Stimulated activated naive CD8-positive, alpha-beta T cell treated with anti-CD3 and anti-CD28 coated beads, Interleukin-15, Interleukin-2, amounts not matched to agents 100 U/mL and 50 U/mL, for 24 hours (primary cell): ENCODE results near the gene PLXNA3.

Source experiments
- ATAC-seq: fragments of 150-1000 bp; cut with Tn5 transposase; one replicate; pipeline ENCODE4 v1.10.0; 2021
- DNase-seq: peaks from one replicate; pipeline ENCODE4 v3.0.0; 2021

Gene PLXNA3

DNA sequence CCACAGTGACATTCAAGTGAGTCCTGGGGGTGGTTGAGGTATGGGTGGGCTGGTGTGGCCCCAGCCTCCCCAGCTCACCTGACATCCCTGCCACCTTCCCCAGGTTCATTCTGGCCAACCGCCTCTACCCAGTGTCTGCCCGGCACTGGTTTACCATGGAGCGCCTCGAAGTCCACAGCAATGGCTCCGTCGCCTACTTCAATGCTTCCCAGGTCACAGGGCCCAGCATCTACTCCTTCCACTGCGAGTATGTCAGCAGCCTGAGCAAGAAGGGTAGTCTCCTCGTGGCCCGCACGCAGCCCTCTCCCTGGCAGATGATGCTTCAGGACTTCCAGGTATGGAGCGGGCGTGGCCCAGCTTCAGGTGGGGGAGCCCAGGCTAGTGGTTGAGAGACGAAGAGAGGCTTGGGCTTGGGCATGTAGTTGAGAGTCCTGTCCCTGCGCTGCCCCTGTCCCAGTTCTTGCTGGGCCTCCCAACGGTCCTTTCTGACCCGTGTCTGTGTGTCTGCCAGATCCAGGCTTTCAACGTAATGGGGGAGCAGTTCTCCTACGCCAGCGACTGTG, 22.8 kb upstream of the PLXNA3 start:
- ATAC-seq (no peak), DNase-seq (no peak)

- peak; percentile 58 for ATAC-seq
- peak; percentile 51 for DNase-seq
Observed at GRCh38 chrX:154436374-154436982, 21.6 kb upstream of the PLXNA3 start.

DNA sequence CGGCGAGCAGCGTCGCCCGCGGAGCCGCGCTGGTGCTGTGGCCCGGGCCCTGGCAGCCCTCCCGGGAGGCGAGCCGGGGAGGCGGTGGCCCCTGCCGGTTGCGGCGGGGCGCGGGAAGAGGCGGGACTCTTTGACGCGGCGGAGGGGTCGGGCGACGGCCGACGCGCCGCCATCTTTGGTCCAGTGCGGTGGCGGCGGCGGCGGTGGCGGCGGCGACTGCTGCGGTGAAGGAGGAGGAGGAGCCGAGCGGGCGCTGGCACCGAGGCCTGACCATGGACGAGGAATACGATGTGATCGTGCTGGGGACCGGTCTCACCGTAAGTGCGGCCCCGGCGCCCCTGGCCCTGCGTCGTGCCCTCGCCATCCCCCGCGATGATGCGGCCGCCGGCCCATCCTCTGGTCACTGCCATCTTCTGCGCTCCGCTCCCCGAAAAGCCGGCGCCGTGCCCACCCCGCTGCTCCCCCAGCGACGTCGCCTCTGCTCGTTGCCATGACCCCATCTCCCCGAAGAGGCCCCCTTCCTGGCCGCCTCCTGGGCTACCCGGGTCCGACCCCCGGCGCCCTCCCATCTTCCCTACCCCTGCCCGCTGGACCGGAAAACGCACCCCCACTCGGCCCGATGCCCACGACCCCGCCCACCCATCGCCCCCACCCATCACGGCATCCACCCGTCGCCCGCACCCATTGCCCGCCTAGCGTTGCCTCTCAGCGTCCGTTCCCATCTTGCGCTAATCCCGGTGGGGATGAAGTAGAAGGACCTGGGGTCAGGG, 20.9 kb upstream of the PLXNA3 start, which contains the start of gene GDI1:
GDI1 (plus strand) TSS at position 172 of the 770 bp plus-strand sequence; CDS start at position 273, 101 bp downstream.
- ATAC-seq = peak; percentile 39
- DNase-seq = peak; percentile 64

DNA sequence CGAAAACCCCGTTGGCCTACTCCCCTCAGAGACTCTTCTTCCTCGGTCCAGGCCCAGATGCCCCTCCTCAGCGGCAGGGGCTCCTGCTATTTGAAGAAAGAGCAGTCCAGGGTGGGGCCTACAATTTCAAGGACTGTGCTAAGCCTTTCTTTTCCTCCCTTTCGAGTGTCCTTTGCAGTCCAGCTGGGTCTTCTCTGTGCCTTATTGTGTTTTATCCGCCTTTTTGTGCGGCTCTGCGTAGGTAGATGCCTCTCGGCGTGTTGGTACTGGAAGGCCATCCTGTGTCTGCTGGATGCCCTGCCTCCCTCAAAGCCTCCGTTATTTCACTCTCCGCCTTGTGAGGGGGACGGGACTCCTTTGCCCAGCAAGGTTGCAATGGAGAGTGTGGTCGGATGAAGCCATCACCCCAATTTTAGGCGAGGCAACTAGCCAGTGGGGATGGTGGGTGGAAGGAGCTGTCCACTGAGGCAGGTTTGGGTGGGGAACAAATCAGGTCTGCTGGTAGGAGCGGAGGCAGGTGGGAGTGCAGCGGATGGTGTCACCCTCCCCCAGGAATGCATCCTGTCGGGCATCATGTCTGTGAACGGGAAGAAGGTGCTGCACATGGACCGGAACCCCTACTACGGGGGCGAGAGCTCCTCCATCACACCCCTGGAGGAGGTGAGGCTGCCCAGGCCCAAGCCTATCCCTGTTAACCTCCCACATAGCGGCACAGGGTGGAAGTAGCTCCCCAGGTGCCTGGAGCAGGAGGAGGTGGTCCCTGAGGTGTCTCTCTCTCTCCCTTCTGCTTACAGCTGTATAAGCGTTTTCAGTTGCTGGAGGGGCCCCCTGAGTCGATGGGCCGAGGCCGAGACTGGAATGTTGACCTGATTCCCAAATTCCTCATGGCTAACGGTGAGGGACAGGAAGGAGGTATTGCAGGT, 19.8 kb upstream of the PLXNA3 start:
- ATAC-seq = no peak
- no peak for DNase-seq

DNA sequence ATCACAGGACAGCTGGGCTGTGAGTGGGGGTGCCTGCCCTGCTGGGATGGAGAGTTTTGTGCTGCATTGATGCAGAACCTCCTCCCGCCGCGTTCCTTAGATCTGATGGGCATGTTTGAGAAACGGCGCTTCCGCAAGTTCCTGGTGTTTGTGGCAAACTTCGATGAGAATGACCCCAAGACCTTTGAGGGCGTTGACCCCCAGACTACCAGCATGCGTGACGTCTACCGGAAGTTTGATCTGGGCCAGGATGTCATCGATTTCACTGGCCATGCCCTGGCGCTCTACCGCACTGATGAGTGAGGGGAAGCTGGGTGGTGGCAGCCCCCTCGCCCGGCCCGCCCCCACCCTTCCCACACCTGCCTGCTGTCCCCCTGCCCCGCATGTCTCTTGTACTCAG, 18.2 kb upstream of the PLXNA3 start:
- DNase-seq (no peak), ATAC-seq (no peak)

DNA sequence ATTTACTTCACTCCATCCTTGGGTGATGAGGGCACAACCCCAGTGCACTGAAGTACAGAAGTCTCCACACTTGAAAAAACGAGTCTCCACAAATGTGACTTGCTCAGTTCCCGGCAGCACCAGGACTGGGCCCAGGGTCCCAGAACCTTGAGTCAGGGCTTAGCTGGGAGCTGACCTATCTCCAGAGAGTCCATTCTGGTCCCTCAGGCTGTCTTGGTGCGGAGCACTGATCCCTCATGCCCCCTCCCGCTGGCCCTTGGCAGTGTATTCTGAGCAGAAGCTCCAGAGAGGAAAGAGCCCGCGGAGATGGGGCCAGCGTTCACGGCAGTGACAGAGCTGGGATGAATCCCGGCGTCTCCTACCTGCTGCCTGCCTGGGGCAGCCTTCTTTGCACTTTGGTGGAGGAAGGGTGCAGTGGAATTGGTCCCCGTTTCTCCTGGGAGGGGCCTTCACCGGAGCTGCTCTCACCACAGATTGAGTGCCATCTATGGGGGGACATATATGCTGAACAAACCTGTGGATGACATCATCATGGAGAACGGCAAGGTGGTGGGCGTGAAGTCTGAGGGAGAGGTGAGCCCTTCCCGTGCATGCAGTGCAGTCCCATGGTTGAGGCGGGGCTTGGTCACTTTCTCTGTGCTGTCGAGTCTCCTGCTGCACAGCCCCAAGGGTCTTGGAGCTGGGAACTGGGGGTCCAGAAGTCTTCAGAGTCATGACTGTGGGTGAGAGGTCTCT, 17.3 kb upstream of the PLXNA3 start:
- ATAC-seq (no peak), DNase-seq (no peak)

DNA sequence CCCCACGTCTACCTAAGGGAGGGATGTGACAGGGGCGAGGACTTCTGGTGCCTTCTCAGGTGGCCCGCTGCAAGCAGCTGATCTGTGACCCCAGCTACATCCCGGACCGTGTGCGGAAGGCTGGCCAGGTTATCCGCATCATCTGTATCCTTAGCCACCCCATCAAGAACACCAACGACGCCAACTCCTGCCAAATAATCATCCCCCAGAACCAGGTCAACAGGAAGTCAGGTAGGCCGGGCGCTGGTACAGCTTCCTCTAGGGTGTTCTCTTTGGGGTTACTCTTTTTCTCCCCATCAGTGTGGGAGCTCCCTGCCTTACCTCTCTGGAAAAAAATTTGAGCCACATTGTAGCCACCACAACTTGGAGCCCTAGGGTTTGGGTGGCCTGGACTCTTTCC, 16.5 kb upstream of the PLXNA3 start:
- ATAC-seq = no peak
- no peak for DNase-seq

- no peak for DNase-seq
- no peak for ATAC-seq
Observed at GRCh38 chrX:154441984-154442707, 15.9 kb upstream of the PLXNA3 start.

GRCh38 chrX:154443479-154443910, 14.6 kb upstream of the PLXNA3 start:
- no peak for DNase-seq
- no peak for ATAC-seq

GRCh38 chrX:154443992-154444754, 13.9 kb upstream of the PLXNA3 start, which contains the start of gene FAM50A:
TSS of gene FAM50A (plus strand) at chrX:154444141. CDS start at chrX:154444236, 95 bp downstream.
- ATAC-seq = peak; percentile 80
- peak; percentile 81 for DNase-seq

DNA sequence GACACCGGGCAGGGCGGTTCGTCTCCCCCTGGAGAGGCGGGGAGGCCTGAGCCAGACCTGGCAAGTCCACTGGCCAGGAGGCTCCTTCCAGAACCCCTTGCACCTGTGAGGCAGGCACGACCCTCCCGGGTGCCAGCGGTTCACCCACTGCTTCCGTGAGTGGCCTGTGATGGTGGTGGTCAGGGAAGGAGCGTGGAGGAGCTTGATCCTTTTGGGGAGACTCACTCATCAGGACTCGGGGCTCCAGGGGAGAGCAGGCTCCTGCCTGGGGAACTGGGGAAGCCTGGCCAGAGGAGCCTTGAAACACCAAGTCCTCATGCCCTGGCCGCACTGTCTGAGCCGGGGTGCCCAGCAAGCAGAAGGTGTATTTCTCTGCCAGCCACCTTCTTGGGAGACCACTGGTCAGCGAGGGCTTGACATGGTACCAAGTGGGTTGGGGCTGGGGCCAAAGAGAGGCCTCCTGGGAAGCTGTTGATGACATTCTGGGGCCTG, 13.3 kb upstream of the PLXNA3 start:
- ATAC-seq (no peak), DNase-seq (no peak)

DNA sequence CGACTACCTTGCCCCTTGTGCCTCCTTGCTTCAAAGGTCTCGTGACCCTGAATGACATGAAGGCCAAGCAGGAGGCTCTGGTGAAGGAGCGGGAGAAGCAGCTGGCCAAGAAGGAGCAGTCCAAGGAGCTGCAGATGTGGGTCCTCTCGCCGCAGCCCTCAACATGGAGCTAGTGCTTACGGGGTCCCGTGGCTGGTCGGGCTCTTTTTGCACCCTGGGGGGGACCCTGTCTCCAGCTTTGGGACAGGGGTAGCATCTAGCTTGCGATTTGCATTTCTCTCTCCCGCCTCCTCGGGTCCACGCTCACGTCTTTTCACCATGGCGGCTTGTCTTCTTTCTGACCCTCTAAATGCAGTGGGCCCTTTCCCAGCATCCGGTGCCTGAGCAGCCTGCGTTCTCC, 12.3 kb upstream of the PLXNA3 start:
- DNase-seq (no peak), ATAC-seq (no peak)

DNA sequence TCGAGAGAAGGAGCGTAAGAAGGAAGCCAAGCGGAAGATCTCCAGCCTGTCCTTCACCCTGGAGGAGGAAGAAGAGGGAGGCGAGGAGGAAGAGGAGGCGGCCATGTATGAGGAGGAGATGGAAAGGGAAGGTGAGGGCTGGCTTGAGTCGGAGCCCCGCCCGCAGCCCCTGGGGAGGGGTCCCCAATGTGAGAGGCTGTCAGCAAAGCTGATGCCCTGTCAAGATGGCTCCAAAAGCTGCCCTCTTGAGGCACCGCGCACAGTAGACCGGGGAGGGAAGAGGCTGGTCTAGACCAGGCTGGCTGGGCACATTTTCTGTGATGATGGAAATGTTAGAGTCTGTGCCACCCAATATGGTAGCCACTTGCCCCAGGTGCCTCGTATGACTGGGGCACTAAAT, 11.7 kb upstream of the PLXNA3 start:
- ATAC-seq (no peak), DNase-seq (no peak)

GRCh38 chrX:154448484-154448883, 9.6 kb upstream of the PLXNA3 start:
- ATAC-seq (no peak), DNase-seq (no peak)

- ATAC-seq (peak; percentile 28), DNase-seq (no peak)
Observed at GRCh38 chrX:154449618-154450017, 8.5 kb upstream of the PLXNA3 start.

- DNase-seq (no peak), ATAC-seq (no peak)
Observed at GRCh38 chrX:154450312-154450711, 7.8 kb upstream of the PLXNA3 start.

DNA sequence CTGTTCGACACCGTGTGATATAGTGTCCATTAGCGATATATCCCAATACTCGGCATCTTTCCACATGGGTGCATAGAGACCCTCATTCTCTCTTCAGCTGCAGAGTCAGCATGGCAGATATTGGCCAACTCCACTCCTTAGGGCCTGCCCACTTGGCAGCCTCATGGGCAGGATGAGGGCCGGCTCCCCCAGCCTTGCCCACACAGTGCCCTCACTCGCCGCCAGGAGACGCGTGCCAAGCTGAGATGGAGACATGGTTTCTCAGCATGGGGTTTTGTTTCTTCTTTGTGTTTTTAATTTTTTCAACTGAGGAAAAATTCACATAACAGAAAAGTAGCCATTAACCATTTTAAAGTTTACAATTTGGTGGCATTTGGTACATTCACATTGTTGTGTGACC, 5.3 kb upstream of the PLXNA3 start:
- no peak for DNase-seq
- no peak for ATAC-seq

- DNase-seq (peak; percentile 57), ATAC-seq (peak; percentile 56)
Observed at GRCh38 chrX:154457491-154458115, 478 bp upstream of the PLXNA3 start.
